NT2/D1 (cell line): ENCODE data around the gene SERINC5.

Source experiments
- SUZ12 ChIP-seq: IDR thresholded peaks from 2 replicates; pipeline ENCODE4 v1.6.1; 2011; ENCODE audit not compliant: insufficient read length, insufficient read depth; ENCODE audit errors: extremely low read depth
- YY1 ChIP-seq: IDR thresholded peaks from 2 replicates; pipeline ENCODE4 v1.6.1; 2011; ENCODE audit not compliant: insufficient read length, insufficient read depth
- ZNF274 ChIP-seq: IDR thresholded peaks from 2 replicates; pipeline ENCODE4 v1.6.1; 2011; ENCODE audit warnings: mild to moderate bottlenecking, low read depth, low read length

DNA sequence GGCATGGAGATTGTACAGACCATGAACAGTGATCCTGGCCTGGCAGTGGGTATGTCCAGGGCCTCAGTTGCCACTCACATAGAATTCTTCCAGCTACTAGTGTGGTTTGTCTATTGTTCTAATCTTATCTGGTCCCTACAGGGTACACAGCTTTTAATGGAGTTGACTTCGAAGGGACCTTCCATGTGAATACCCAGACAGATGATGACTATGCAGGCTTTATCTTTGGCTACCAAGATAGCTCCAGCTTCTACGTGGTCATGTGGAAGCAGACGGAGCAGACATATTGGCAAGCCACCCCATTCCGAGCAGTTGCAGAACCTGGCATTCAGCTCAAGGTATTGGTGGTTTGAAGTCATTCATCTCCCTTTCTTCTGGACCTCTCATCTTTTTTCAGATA lies 176.9 kb downstream of the SERINC5 start:
- TF ChIP-seq ZNF274 (no peak), SUZ12 (no peak), YY1 (no peak)
